ENCODE measurements around the gene VEZT. TPM values are rescaled to one million over a fixed set of nuclear protein-coding genes. Genes with fewer than 3 reads are reported as not detected.

Gene VEZT
- polyA plus RNA-seq, 1 donor from 2014 or later: 219 TPM

DNA sequence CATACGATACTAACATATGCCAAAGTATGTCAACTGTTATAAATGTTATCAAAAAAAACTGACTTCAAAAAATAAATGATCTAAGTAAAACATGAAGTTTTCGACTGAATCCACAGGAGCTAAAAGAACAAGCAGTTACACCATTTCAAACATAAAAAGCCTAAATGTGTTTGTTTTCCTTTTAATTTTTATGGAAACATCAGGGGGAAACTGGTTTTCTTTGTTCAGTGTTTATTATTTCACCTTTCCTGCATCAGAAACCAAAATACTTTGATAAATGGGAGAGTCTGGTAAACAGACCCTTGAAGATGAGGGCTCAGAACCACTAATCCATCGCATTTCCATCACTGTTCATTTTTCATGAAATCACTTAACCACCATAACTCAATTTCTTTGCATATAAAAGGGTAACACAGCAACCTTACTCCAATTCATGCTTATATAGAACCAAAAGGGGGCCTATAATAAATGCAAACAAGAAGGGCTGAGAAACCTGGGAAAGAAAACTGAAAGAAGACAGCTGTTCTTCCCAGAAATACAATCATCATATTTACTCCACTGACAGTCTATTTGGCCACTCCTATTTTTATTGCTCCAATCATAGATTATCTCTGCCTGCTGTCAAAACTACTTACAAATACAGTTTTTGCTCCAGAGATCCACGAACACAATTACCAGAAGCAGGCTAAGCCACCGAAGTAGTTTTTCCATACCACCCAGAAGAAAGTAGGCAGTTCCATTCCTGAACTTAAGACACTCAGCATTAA is 17.3 kb upstream of the VEZT start:
- Histone ChIP-seq H3K4me2 (ENCODE audit: low read length) (no peak overlapping the region), H3K9me3 (ENCODE audit: low read length) (no peaks in the 10 kb centered on the region), H3K36me3 (ENCODE audit: insufficient read depth, low read length) (no peaks in the 10 kb centered on the region), H2AFZ (ENCODE audit: low read depth, low read length) (no peak overlapping the region), H3K9ac (ENCODE audit: low read length) (no peak overlapping the region), H4K20me1 (ENCODE audit: insufficient read depth) (no peaks in the 10 kb centered on the region), H3K79me2 (replicated peaks; ENCODE audit: insufficient read depth, low read length) (peaks cover 10% of the 10 kb centered on the region), H3K9me2 (ENCODE audit: insufficient read depth, low read length) (no peaks in the 10 kb centered on the region), H3K4me3 (ENCODE audit: low read length) (no peak overlapping the region), H3F3A (ENCODE audit: insufficient read depth, low read length, poor library complexity, severe bottlenecking) (peaks cover 4% of the 10 kb centered on the region), H3K27ac (ENCODE audit: low read length) (no peak overlapping the region), H3K27me3 (ENCODE audit: insufficient read depth, low read depth, low read length) (no peaks in the 10 kb centered on the region)
- TF ChIP-seq EP300 (conservative IDR thresholded peaks at IDR 0.05; ENCODE audit: poor library complexity, severe bottlenecking): no peak
- TF ChIP-seq, protein P1, sequence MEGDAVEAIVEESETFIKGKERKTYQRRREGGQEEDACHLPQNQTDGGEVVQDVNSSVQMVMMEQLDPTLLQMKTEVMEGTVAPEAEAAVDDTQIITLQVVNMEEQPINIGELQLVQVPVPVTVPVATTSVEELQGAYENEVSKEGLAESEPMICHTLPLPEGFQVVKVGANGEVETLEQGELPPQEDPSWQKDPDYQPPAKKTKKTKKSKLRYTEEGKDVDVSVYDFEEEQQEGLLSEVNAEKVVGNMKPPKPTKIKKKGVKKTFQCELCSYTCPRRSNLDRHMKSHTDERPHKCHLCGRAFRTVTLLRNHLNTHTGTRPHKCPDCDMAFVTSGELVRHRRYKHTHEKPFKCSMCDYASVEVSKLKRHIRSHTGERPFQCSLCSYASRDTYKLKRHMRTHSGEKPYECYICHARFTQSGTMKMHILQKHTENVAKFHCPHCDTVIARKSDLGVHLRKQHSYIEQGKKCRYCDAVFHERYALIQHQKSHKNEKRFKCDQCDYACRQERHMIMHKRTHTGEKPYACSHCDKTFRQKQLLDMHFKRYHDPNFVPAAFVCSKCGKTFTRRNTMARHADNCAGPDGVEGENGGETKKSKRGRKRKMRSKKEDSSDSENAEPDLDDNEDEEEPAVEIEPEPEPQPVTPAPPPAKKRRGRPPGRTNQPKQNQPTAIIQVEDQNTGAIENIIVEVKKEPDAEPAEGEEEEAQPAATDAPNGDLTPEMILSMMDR (IDR thresholded peaks at IDR 0.05; ENCODE audit: poor library complexity, severe bottlenecking): no peak
- TF ChIP-seq POLR2AphosphoS5 (IDR thresholded peaks at IDR 0.05): no peak
- no peak for TF ChIP-seq TAF1 (IDR thresholded peaks at IDR 0.05; ENCODE audit: low read depth)
- TF ChIP-seq RAD21 (conservative IDR thresholded peaks at IDR 0.05): no peak
- TF ChIP-seq, protein P2, sequence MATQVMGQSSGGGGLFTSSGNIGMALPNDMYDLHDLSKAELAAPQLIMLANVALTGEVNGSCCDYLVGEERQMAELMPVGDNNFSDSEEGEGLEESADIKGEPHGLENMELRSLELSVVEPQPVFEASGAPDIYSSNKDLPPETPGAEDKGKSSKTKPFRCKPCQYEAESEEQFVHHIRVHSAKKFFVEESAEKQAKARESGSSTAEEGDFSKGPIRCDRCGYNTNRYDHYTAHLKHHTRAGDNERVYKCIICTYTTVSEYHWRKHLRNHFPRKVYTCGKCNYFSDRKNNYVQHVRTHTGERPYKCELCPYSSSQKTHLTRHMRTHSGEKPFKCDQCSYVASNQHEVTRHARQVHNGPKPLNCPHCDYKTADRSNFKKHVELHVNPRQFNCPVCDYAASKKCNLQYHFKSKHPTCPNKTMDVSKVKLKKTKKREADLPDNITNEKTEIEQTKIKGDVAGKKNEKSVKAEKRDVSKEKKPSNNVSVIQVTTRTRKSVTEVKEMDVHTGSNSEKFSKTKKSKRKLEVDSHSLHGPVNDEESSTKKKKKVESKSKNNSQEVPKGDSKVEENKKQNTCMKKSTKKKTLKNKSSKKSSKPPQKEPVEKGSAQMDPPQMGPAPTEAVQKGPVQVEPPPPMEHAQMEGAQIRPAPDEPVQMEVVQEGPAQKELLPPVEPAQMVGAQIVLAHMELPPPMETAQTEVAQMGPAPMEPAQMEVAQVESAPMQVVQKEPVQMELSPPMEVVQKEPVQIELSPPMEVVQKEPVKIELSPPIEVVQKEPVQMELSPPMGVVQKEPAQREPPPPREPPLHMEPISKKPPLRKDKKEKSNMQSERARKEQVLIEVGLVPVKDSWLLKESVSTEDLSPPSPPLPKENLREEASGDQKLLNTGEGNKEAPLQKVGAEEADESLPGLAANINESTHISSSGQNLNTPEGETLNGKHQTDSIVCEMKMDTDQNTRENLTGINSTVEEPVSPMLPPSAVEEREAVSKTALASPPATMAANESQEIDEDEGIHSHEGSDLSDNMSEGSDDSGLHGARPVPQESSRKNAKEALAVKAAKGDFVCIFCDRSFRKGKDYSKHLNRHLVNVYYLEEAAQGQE (IDR thresholded peaks at IDR 0.05; ENCODE audit: borderline replicate concordance): no peak
- TF ChIP-seq SMC3 (conservative IDR thresholded peaks at IDR 0.05; ENCODE audit: poor library complexity): no peak
- TF ChIP-seq MXI1 (conservative IDR thresholded peaks at IDR 0.05; ENCODE audit: poor library complexity, severe bottlenecking): no peak
- no peak for TF ChIP-seq EZH2 (IDR thresholded peaks at IDR 0.05; ENCODE audit: borderline replicate concordance, insufficient read depth, low read length, poor library complexity, severe bottlenecking)

DNA sequence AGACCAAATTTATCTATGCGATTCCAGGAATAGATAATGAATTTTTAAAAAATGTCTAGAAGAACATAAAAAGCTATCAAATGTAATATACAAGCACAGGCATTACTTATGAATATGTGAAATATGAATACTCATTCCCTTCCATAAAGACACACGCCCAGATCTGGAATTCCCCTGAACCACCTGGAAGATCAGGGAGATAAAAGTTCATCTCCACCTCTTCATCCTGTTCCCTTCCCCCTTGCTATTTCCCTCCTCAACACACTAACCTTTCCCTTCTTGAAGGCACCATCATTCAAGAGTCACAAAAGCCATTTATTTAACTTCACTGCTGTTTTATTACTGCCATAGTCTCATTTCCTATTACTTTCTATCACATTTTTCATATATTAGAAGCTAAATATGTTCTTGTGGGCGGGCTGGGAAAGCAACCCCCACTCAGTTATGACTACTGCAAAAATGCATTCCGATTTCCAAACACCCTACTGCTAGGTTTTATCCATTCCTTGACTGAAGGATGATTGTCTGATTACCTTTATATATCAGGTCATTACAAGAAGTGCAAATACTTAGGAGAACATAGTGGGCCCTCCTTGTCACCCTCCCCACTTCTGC is 16.4 kb upstream of the VEZT start:
- Histone ChIP-seq H3K4me3 (ENCODE audit: low read length) (no peak overlapping the region), H3K36me3 (ENCODE audit: insufficient read depth, low read length) (no peaks in the 10 kb centered on the region), H3K27me3 (ENCODE audit: insufficient read depth, low read depth, low read length) (no peaks in the 10 kb centered on the region), H3K9ac (ENCODE audit: low read length) (no peak overlapping the region), H3K79me2 (replicated peaks; ENCODE audit: insufficient read depth, low read length) (peaks cover 14% of the 10 kb centered on the region), H2AFZ (ENCODE audit: low read depth, low read length) (no peak overlapping the region), H3K27ac (ENCODE audit: low read length) (no peak overlapping the region), H3K4me2 (ENCODE audit: low read length) (no peak overlapping the region), H4K20me1 (ENCODE audit: insufficient read depth) (no peaks in the 10 kb centered on the region), H3F3A (ENCODE audit: insufficient read depth, low read length, poor library complexity, severe bottlenecking) (peaks cover 4% of the 10 kb centered on the region), H3K9me2 (ENCODE audit: insufficient read depth, low read length) (no peaks in the 10 kb centered on the region), H3K9me3 (ENCODE audit: low read length) (no peaks in the 10 kb centered on the region)
- TF ChIP-seq, protein P2 (IDR thresholded peaks at IDR 0.05; ENCODE audit: borderline replicate concordance): no peak
- TF ChIP-seq TAF1 (IDR thresholded peaks at IDR 0.05; ENCODE audit: low read depth): no peak
- no peak for TF ChIP-seq EP300 (conservative IDR thresholded peaks at IDR 0.05; ENCODE audit: poor library complexity, severe bottlenecking)
